Epithelial cell of esophagus (primary cell): ENCODE results near the gene DLGAP4.

Source experiments
- DNase-seq: peaks from one replicate; pipeline ENCODE4 v3.0.0; 2010; ENCODE audit warnings: low read depth
- H3K4me3 ChIP-seq: 2 replicates; pipeline ENCODE4 v1.5.1; 2011; ENCODE audit warnings: mild to moderate bottlenecking, low read length, control low read depth
- CTCF ChIP-seq: IDR thresholded peaks from 2 replicates; pipeline ENCODE4 v1.5.1; 2011; ENCODE audit warnings: low read depth, mild to moderate bottlenecking, low read length, control low read depth, inconsistent platforms; ENCODE audit not compliant: insufficient read depth; ENCODE audit errors: missing control alignments

Gene DLGAP4

DNA sequence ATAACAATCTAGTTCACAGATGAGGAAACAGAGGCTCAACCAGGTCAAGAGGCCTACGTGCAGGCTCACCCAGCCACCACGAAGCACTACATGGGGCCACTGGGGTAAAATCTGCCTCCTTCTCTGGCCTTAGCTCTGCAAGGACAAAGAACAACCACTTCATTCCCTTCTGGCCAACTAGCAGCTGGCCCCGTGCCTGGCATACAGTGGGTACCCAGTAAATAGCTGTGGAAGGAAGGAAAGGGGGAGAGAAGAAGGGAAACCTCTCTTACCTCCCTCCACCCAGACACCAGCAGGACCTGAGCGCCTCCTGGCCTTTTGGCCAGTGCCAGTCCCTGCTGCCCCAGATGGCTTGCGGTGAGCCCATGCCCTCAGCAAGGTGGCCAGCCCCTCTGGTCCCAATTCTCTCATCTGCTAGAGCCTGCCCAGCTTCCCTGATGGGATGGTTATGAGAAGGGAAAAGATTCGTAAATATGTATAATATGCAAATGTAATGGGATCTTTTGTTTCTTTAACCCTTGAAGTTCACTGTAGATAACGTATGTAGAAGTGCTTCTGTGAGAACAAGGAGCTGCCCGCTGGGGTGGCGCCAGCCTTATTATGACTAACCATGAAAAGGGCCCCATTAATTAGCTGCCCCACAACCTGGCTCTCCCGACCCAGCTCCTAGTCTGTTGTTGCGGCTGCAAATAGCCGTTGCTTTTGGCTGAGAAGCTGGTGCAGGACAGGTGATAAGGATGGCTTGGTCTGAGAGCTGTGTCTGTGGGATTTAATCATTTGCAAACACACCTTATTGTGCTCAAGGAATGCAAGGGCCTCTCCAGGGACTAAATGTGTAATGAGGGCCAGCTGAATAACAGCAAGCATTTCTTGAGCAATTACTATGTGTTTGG lies 62.0 kb downstream of the DLGAP4 start:
- H3K4me3 ChIP-seq, result no peak overlapping the region
- DNase-seq, result no peak
- no peak for TF ChIP-seq CTCF

DNA sequence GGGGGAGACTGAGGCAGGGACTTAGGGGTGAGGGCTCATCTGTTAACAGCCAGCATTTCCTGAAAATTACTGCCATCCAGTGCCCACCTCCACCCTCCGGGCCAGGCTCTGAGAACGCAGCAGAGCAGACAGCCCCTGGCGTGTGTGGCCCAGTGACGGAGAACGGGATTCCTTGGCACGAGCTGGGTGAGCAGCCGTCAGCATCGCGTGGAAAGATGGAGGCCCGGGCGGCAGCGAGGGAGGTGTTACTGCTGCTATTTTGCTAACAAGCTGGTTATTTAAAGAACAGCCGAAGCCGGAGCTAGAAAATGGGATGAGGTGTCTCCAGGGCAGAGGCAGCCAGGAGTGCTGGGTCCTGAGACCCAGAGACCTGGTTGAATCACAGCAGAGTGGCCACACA lies 62.7 kb downstream of the DLGAP4 start:
- no peak overlapping the region for H3K4me3 ChIP-seq
- DNase-seq, result no peak
- TF ChIP-seq CTCF, result no peak

DNA sequence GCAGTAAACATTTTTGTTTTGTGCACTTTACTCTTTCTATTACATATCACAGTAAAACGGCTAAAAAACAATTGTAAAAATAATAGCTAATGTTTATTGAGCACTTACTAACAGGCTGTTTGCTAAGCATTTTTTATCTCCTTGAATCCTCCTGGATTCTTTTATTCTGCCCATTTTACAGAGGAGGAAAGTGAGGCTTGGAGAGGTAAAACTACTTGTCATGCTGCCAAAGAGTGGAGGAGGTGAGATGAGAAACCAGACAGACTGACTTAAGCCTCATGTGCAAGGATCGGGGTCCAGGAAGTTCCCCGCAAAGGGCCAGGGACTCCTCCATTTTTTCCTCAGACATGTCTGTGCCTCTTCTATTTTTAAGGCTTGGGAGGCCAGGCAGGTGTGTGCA lies 63.6 kb downstream of the DLGAP4 start:
- no peak for TF ChIP-seq CTCF
- DNase-seq, result no peak
- H3K4me3 ChIP-seq, result no peak overlapping the region

GRCh38 chr20:36370991-36371790 lies 65.1 kb downstream of the DLGAP4 start:
- DNase-seq, result no peak
- no peak overlapping the region for H3K4me3 ChIP-seq
- no peak for TF ChIP-seq CTCF

DNA sequence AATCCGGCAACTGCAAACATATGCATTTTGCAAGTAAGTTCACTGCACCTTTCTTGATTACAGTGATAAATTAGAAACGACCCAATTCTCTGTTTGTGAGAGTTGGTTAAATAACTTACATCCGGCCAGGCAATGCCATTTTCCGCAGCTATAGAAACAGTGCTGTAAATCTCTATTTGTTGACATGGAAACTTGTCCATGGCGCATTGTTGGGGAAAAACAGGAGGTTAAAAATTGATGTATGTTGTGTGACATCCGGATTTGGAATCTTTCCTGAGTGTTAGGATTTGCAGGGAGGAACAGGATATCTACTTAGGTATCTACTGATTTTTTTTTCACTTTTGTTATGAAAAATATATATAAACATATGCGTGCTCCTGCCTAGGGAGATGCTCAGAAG lies 66.5 kb downstream of the DLGAP4 start:
- no peak overlapping the region for H3K4me3 ChIP-seq
- TF ChIP-seq CTCF, result no peak
- no peak for DNase-seq

GRCh38 chr20:36373089-36373488 lies 67.0 kb downstream of the DLGAP4 start:
- H3K4me3 ChIP-seq, result no peak overlapping the region
- DNase-seq, result no peak
- TF ChIP-seq CTCF, result no peak

- H3K4me3 ChIP-seq, result no peak overlapping the region
- TF ChIP-seq CTCF, result no peak
- no peak for DNase-seq
Measured at GRCh38 chr20:36374995-36375394, 68.9 kb downstream of the DLGAP4 start.
